ENCODE measurements around the gene COL8A2. TPM values are rescaled to one million over a fixed set of nuclear protein-coding genes. Genes with fewer than 3 reads are reported as not detected.

COL8A2 gene
- total RNA-seq, 4 donors from 2014 or later, result 0.61 to 1.6 (median 0.81) TPM

DNA sequence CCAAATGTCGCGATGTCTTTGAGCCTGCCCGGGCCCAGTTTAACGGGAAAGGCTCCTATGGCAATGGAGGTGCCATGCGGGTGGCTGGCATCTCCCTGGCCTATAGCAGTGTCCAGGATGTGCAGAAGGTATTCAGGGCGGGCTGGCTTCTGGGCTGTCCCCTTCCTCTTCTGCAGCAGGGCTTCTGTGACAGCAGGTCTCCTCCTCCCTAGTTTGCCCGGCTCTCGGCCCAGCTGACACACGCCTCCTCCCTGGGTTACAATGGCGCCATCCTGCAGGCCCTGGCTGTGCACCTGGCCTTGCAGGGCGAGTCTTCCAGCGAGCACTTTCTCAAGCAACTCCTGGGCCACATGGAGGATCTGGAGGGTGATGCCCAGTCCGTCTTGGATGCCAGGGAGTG lies 33.3 kb downstream of the COL8A2 start:
- in situ Hi-C loops (cut with MboI; ENCODE audit: low sequenced_read_pairs in 4 of 4), result loop anchor here in 2 of 4 donors (10.0 kb wide), 3 partner anchors 53 to 323 kb away; partner anchors contain the start of gene TRAPPC3 (in 1 of the 2)

DNA sequence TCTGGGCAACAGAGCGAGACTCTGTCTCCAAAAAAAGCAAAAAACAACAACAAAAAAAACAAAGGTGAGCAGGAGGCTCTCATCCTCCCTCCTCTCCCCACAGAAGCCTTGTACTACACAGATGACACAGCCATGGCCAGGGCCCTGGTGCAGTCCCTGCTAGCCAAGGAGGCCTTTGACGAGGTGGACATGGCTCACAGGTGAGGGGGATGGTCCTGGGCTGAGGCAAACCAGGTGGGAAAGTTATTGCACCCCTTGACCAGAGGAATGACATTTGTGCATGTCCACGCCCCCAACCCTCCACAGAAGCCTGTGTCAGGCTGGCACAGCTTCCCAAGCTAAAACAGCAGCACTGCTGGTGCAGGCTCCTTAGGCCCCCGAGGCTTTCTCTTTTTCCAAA lies 33.9 kb downstream of the COL8A2 start:
- intact Hi-C loops (cut with DNase I; ENCODE audit: low total_unique reads), result loop anchor here (10.0 kb wide), 1 partner anchor 194 kb away; no protein-coding TSS in a partner anchor
- H3K36me3 ChIP-seq, result peaks cover 0 to 51% of the 10 kb centered on the region in 2 donors
- H3K9me3 ChIP-seq, result no peaks in the 10 kb centered on the region
- in situ Hi-C loops (cut with MboI; ENCODE audit: low sequenced_read_pairs in 4 of 4), result loop anchor here in 2 of 4 donors (10.0 kb wide), 3 partner anchors 54 to 324 kb away; partner anchors contain the start of gene TRAPPC3 (in 1 of the 2)
- ATAC-seq (no peak), DNase-seq (no peak)
- no peak overlapping the region for H3K4me3 ChIP-seq
- no peak overlapping the region for H3K27ac ChIP-seq
- no peak for TF ChIP-seq POLR2A (IDR thresholded peaks at IDR 0.05)
- TF ChIP-seq, protein P1, sequence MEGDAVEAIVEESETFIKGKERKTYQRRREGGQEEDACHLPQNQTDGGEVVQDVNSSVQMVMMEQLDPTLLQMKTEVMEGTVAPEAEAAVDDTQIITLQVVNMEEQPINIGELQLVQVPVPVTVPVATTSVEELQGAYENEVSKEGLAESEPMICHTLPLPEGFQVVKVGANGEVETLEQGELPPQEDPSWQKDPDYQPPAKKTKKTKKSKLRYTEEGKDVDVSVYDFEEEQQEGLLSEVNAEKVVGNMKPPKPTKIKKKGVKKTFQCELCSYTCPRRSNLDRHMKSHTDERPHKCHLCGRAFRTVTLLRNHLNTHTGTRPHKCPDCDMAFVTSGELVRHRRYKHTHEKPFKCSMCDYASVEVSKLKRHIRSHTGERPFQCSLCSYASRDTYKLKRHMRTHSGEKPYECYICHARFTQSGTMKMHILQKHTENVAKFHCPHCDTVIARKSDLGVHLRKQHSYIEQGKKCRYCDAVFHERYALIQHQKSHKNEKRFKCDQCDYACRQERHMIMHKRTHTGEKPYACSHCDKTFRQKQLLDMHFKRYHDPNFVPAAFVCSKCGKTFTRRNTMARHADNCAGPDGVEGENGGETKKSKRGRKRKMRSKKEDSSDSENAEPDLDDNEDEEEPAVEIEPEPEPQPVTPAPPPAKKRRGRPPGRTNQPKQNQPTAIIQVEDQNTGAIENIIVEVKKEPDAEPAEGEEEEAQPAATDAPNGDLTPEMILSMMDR (IDR thresholded peaks at IDR 0.05 in 4 of 5, conservative IDR thresholded peaks at IDR 0.05 in 1 of 5), result no peak
- H3K4me1 ChIP-seq, result peaks cover 16 to 24% of the 10 kb centered on the region in 2 donors
- H3K27me3 ChIP-seq, result peaks cover 0 to 4% (median 3%) of the 10 kb centered on the region in 3 donors

More for the DNA sequence above, 33.3 kb downstream of the COL8A2 start:
- TF ChIP-seq, protein P1 (IDR thresholded peaks at IDR 0.05 in 4 of 5, conservative IDR thresholded peaks at IDR 0.05 in 1 of 5), result no peak
- TF ChIP-seq POLR2A (IDR thresholded peaks at IDR 0.05), result no peak
- H3K36me3 ChIP-seq, result peaks cover 0 to 51% of the 10 kb centered on the region in 2 donors
- no peak overlapping the region for H3K4me3 ChIP-seq
- no peaks in the 10 kb centered on the region for H3K27me3 ChIP-seq
- ATAC-seq (no peak), DNase-seq (no peak)
- intact Hi-C loops (cut with DNase I; ENCODE audit: low total_unique reads), result loop anchor here (10.0 kb wide), 1 partner anchor 193 kb away; no protein-coding TSS in a partner anchor
- no peaks in the 10 kb centered on the region for H3K9me3 ChIP-seq
- H3K4me1 ChIP-seq, result peaks cover 16 to 24% of the 10 kb centered on the region in 2 donors
- H3K27ac ChIP-seq, result no peak overlapping the region

DNA sequence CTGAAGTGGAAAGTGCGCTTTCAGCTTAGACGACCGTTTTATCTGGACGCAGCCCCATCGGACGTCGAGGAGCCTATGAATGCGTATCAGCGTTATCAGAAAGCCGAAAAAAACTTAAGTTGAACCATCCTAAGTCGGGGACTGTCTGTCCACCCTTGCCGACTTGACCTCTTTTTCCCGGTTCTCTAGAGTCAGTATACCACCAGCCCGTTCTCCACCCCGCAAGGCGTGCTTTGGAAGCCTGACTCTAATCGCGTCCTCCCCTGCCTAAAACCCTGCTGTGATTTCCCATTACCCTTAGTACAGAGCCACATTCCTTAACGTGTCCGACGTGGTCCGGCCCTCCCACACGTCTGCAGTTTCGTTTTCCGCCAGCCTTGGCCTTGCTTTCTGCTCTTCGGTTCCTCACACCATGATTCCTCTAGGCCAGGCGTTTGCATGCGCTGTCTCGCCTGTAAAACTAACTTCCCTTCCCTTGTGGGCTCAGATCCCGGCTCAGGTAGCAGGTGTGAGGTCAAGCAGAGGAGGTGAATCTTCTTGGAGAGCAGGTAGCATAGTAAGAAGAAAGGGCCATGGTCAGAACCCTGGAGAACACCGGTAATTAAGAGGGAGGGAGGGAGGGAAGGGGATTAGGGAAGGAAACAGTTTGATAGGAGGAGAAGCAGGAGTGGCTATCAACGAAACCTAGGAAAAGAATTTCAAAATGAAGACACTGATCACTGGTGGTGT lies 35.5 kb downstream of the COL8A2 start:
- no peak for ATAC-seq
- intact Hi-C loops (cut with DNase I; ENCODE audit: low total_unique reads), result loop anchor here (2.0 to 10.0 kb wide), 2 partner anchors 159 to 195 kb away; partner anchors contain the start of gene AGO3

DNA sequence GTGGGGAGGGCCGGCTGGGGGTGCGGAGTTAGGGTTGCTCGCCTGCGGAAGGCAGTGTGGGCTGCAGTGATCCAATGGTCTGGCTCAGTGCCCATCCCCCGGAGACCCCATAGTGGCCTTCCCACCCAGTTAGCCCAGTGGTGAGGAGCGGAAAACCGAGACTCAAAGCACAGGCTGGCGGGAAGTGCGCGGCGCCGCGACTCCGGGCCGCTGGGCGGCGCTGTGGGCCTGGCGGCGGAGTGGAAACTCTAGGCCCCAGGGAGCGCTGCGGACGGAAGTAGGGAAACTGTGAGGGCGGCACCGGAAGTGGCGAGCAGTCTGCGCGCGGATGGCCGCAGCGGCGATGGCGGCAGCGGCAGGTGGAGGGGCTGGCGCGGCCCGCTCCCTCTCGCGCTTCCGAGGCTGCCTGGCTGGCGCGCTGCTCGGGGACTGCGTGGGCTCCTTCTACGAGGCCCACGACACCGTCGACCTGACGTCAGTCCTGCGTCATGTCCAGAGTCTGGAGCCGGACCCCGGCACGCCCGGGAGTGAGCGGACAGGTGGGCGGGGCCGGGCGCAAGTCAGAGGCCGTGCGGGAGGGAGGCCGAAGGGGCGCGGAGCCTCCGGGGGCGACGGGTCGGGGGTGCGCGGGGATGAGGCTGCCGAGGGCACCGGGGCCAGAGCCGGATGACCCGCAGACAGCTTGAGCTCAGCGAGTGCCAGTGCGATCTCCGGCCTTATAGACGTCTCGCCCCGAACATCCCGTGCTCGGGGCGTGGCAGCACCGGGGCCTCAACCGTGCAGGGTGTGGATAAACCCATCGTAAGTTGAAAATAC lies 36.2 kb downstream of the COL8A2 start, which contains the start of gene ADPRS:
Gene ADPRS, plus strand, starts transcription at position 316 of the 816 bp plus-strand sequence. Its CDS starts 13 bp downstream, at position 329.
- intact Hi-C loops (cut with DNase I; ENCODE audit: low total_unique reads) (loop anchor here (1.0 to 2.0 kb wide), 2 partner anchors 158 to 376 kb away; partner anchors contain the start of genes AGO3 and MRPS15), in situ Hi-C loops (cut with MboI; ENCODE audit: low sequenced_read_pairs in 4 of 4) (no loop called here)
- no peaks in the 10 kb centered on the region for H3K9me3 ChIP-seq
- H3K4me1 ChIP-seq, result peaks cover 16 to 32% of the 10 kb centered on the region in 2 donors
- TF ChIP-seq POLR2A (IDR thresholded peaks at IDR 0.05), result peak; percentile 79 to 91
- TF ChIP-seq, protein P1 (IDR thresholded peaks at IDR 0.05 in 4 of 5, conservative IDR thresholded peaks at IDR 0.05 in 1 of 5), result peak; percentile 98 to 99 (median 99)
- peaks cover 9 to 26% (median 23%) of the 10 kb centered on the region in 3 donors for H3K27me3 ChIP-seq
- DNase-seq, result peak; percentile 79 to 83
- peak; percentile 93 to 94 for ATAC-seq
- peak within 1 kb of the TSS; percentile 78 to 96 (median 89) for H3K27ac ChIP-seq
- H3K4me3 ChIP-seq, result peak within 1 kb of the TSS; percentile 75 to 98 (median 90)
- peaks cover 0 to 30% of the 10 kb centered on the region in 2 donors for H3K36me3 ChIP-seq

More for the DNA sequence above, 35.5 kb downstream of the COL8A2 start:
- Histone ChIP-seq H3K27ac (peak overlapping the region; percentile 78 to 96 (median 89)), H3K4me1 (peaks cover 16 to 25% of the 10 kb centered on the region in 2 donors), H3K9me3 (no peaks in the 10 kb centered on the region), H3K36me3 (peaks cover 0 to 37% of the 10 kb centered on the region in 2 donors), H3K27me3 (peaks cover 5 to 19% (median 16%) of the 10 kb centered on the region in 3 donors), H3K4me3 (peak overlapping the region; percentile 75 to 98 (median 90))
- TF ChIP-seq, protein P1 (IDR thresholded peaks at IDR 0.05 in 4 of 5, conservative IDR thresholded peaks at IDR 0.05 in 1 of 5), result no peak
- no peak for TF ChIP-seq POLR2A (IDR thresholded peaks at IDR 0.05)
- in situ Hi-C loops (cut with MboI; ENCODE audit: low sequenced_read_pairs in 4 of 4), result loop anchor here in 2 of 4 donors (10.0 kb wide), 3 partner anchors 55 to 325 kb away; partner anchors contain the start of gene TRAPPC3 (in 1 of the 2)
- DNase-seq, result no peak
